Measurements from ENCODE around the gene TBX4. TPM values are rescaled to one million over a fixed set of nuclear protein-coding genes. Genes with fewer than 3 reads are reported as not detected.

The TBX4 gene
- total and polyA plus RNA-seq, 2 of the 13 experiments (the other 11 are each of a cell fraction or from before 2014, with no cell fraction given), result 0.11 to 1.1 TPM

DNA sequence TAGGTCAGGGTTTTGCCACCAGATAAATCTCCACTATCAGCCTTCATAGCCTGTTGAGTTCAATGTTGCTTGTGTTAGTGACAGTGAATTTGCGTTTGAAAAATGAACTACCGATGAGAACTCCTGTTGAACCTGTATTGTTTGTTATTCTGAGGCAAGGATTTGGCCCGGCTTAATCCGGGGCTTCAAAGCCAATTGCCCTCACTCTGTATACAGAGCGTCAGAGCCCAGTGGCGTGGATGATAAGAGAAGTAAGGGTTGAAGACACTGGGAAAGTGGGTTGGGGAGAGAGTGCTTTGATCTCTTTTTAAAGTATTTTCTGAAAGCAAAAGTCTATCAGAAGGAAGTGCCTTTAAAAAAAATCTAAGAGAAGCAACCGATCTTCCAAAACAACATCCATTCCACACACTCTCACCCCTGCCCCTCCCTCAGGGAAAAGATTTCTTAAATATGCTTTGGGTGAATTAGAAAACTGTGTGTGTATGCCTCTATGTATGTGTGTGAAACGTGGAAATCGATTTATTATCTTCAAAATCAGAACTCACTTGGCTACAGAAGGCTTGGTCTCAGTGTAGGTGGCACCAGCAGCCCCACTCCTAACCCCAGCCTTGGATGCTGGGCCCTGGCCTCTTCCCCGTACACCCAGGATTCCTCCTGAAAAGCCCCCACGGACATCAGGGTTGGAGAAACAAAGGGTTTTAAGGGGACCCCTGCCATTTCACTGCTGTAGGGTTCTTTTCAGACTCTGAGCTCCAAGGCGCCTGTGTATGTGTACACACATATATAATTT is 8.8 kb downstream of the TBX4 start (continued):
- TF ChIP-seq, protein P1, sequence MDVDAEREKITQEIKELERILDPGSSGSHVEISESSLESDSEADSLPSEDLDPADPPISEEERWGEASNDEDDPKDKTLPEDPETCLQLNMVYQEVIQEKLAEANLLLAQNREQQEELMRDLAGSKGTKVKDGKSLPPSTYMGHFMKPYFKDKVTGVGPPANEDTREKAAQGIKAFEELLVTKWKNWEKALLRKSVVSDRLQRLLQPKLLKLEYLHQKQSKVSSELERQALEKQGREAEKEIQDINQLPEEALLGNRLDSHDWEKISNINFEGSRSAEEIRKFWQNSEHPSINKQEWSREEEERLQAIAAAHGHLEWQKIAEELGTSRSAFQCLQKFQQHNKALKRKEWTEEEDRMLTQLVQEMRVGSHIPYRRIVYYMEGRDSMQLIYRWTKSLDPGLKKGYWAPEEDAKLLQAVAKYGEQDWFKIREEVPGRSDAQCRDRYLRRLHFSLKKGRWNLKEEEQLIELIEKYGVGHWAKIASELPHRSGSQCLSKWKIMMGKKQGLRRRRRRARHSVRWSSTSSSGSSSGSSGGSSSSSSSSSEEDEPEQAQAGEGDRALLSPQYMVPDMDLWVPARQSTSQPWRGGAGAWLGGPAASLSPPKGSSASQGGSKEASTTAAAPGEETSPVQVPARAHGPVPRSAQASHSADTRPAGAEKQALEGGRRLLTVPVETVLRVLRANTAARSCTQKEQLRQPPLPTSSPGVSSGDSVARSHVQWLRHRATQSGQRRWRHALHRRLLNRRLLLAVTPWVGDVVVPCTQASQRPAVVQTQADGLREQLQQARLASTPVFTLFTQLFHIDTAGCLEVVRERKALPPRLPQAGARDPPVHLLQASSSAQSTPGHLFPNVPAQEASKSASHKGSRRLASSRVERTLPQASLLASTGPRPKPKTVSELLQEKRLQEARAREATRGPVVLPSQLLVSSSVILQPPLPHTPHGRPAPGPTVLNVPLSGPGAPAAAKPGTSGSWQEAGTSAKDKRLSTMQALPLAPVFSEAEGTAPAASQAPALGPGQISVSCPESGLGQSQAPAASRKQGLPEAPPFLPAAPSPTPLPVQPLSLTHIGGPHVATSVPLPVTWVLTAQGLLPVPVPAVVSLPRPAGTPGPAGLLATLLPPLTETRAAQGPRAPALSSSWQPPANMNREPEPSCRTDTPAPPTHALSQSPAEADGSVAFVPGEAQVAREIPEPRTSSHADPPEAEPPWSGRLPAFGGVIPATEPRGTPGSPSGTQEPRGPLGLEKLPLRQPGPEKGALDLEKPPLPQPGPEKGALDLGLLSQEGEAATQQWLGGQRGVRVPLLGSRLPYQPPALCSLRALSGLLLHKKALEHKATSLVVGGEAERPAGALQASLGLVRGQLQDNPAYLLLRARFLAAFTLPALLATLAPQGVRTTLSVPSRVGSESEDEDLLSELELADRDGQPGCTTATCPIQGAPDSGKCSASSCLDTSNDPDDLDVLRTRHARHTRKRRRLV (CRISPR knock-in tag; IDR thresholded peaks at IDR 0.05), result no peak
- TF ChIP-seq ZNF510 (CRISPR knock-in tag; IDR thresholded peaks at IDR 0.05; ENCODE audit: low read depth) (no peak), NFKB2 (CRISPR knock-in tag; IDR thresholded peaks at IDR 0.05; ENCODE audit: borderline replicate concordance) (no peak), NFE2 (CRISPR knock-in tag; IDR thresholded peaks at IDR 0.05) (no peak), PAX8 (CRISPR knock-in tag; IDR thresholded peaks at IDR 0.05; ENCODE audit: borderline replicate concordance) (no peak), ZNF737 (CRISPR knock-in tag; IDR thresholded peaks at IDR 0.05; ENCODE audit: borderline replicate concordance) (no peak), SP1 (IDR thresholded peaks at IDR 0.05) (no peak), SP1 (CRISPR knock-in tag; IDR thresholded peaks at IDR 0.05) (no peak), ZNF263 (CRISPR knock-in tag; IDR thresholded peaks at IDR 0.05) (no peak), IKZF1 (IDR thresholded peaks at IDR 0.05) (no peak), POLR2AphosphoS2 (IDR thresholded peaks at IDR 0.05; ENCODE audit: low read depth, low read length) (no peak), JDP2 (CRISPR knock-in tag; IDR thresholded peaks at IDR 0.05; ENCODE audit: borderline replicate concordance) (no peak), ZNF713 (CRISPR knock-in tag; IDR thresholded peaks at IDR 0.05) (no peak)
- TF ChIP-seq, protein P2, sequence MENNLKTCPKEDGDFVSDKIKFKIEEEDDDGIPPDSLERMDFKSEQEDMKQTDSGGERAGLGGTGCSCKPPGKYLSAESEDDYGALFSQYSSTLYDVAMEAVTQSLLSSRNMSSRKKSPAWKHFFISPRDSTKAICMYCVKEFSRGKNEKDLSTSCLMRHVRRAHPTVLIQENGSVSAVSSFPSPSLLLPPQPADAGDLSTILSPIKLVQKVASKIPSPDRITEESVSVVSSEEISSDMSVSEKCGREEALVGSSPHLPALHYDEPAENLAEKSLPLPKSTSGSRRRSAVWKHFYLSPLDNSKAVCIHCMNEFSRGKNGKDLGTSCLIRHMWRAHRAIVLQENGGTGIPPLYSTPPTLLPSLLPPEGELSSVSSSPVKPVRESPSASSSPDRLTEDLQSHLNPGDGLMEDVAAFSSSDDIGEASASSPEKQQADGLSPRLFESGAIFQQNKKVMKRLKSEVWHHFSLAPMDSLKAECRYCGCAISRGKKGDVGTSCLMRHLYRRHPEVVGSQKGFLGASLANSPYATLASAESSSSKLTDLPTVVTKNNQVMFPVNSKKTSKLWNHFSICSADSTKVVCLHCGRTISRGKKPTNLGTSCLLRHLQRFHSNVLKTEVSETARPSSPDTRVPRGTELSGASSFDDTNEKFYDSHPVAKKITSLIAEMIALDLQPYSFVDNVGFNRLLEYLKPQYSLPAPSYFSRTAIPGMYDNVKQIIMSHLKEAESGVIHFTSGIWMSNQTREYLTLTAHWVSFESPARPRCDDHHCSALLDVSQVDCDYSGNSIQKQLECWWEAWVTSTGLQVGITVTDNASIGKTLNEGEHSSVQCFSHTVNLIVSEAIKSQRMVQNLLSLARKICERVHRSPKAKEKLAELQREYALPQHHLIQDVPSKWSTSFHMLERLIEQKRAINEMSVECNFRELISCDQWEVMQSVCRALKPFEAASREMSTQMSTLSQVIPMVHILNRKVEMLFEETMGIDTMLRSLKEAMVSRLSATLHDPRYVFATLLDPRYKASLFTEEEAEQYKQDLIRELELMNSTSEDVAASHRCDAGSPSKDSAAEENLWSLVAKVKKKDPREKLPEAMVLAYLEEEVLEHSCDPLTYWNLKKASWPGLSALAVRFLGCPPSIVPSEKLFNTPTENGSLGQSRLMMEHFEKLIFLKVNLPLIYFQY (CRISPR knock-in tag; IDR thresholded peaks at IDR 0.05; ENCODE audit: borderline replicate concordance), result peak; percentile 72; the same call in 1 of the 2 replicates
- TF ChIP-seq, protein P3, sequence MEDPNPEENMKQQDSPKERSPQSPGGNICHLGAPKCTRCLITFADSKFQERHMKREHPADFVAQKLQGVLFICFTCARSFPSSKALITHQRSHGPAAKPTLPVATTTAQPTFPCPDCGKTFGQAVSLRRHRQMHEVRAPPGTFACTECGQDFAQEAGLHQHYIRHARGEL (CRISPR knock-in tag; IDR thresholded peaks at IDR 0.05), result no peak
- TF ChIP-seq, protein P4, sequence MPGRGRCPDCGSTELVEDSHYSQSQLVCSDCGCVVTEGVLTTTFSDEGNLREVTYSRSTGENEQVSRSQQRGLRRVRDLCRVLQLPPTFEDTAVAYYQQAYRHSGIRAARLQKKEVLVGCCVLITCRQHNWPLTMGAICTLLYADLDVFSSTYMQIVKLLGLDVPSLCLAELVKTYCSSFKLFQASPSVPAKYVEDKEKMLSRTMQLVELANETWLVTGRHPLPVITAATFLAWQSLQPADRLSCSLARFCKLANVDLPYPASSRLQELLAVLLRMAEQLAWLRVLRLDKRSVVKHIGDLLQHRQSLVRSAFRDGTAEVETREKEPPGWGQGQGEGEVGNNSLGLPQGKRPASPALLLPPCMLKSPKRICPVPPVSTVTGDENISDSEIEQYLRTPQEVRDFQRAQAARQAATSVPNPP (CRISPR knock-in tag; IDR thresholded peaks at IDR 0.05), result no peak
- TF ChIP-seq, protein P5, sequence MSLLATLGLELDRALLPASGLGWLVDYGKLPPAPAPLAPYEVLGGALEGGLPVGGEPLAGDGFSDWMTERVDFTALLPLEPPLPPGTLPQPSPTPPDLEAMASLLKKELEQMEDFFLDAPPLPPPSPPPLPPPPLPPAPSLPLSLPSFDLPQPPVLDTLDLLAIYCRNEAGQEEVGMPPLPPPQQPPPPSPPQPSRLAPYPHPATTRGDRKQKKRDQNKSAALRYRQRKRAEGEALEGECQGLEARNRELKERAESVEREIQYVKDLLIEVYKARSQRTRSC (CRISPR knock-in tag; IDR thresholded peaks at IDR 0.05; ENCODE audit: low read depth), result no peak
- TF ChIP-seq, protein P6, sequence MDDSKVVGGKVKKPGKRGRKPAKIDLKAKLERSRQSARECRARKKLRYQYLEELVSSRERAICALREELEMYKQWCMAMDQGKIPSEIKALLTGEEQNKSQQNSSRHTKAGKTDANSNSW (CRISPR knock-in tag; IDR thresholded peaks at IDR 0.05; ENCODE audit: borderline replicate concordance), result no peak

Data from HepG2 (cell line).